ENCODE measurements around the gene PSMD13.
"Not testable (repeated sequence)": the region's sequence is repeated elsewhere in the genome, so short reads cannot be mapped to it uniquely, and the experiment has no call there.

Gene PSMD13

GRCh38 chr11:259413-259812 is 22.6 kb downstream of the PSMD13 start:
- TF ChIP-seq CTCF (conservative IDR thresholded peaks at IDR 0.05; ENCODE audit: low read depth, low read length), result no peak
- H3K4me3 ChIP-seq (ENCODE audit: low read length), result no peak overlapping the region
- DNase-seq (ENCODE audit: low read depth), result no peak

DNA sequence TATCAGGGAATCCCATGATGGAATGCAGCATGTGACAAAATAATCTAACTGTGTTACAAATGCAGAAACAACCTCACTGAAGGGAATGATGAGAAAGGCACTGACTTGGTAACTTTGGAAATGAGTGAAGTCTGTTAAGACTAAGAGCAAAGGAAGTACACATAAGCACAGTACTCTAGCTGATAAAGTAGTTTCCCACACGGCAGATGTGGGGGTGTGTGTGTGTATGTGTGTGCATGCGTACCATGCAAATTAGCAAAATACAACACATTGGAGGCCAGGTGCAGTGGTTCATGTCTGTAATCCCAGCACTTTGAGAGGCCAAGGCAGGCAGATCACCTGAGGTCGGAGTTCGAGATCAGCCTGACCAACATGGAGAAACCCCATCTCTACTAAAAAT is 24.8 kb downstream of the PSMD13 start:
- DNase-seq (ENCODE audit: low read depth), result no peak
- H3K4me3 ChIP-seq (ENCODE audit: low read length), result no peak overlapping the region
- TF ChIP-seq CTCF (conservative IDR thresholded peaks at IDR 0.05; ENCODE audit: low read depth, low read length), result no peak

DNA sequence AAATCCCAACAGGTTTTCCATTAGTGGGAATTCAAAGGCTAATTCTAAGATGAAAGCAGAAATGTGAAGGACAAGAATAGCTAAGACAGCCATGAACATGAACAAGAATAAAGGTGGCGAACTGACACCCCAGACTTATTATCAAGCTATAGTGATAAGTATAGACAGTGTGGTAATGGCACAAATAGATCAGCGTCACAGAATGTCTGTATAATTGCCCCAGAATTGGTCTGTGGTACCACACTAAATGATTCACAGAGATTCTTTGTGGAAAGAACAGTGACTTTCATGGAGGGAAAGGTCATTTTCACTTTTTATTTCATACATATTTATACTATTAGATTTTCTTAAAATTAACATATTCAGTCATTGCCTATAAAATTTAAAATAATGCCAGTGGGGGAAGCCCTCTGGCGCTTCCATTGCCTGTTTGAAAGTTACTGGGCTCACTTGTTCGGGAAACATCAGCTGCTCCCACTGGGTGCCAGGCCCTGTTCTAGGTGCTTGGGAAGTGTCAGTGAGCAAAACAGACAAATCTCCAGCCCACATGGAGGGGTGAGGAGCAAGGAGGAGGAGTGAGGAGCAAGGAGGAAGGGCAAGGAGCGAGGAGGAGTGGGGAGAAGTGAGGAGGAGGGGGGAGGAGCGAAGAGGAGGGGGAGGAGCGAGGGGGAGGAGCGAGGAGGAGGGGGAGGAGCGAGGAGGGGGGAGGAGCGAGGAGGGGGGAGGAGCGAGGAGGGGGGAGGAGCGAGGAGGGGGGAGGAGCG is 30.1 kb downstream of the PSMD13 start:
- no peak overlapping the region for H3K4me3 ChIP-seq (ENCODE audit: low read length)
- TF ChIP-seq CTCF (conservative IDR thresholded peaks at IDR 0.05; ENCODE audit: low read depth, low read length), result no peak
- DNase-seq (ENCODE audit: low read depth), result no peak

GRCh38 chr11:267491-267994 is 30.8 kb downstream of the PSMD13 start:
- no peak overlapping the region for H3K4me3 ChIP-seq (ENCODE audit: low read length)
- TF ChIP-seq CTCF (conservative IDR thresholded peaks at IDR 0.05; ENCODE audit: low read depth, low read length), result no peak
- no peak for DNase-seq (ENCODE audit: low read depth)

GRCh38 chr11:268716-269145 is 32.0 kb downstream of the PSMD13 start:
- not testable (repeated sequence) for DNase-seq (ENCODE audit: low read depth)
- H3K4me3 ChIP-seq (ENCODE audit: low read length), result peak overlapping the region; percentile 39

DNA sequence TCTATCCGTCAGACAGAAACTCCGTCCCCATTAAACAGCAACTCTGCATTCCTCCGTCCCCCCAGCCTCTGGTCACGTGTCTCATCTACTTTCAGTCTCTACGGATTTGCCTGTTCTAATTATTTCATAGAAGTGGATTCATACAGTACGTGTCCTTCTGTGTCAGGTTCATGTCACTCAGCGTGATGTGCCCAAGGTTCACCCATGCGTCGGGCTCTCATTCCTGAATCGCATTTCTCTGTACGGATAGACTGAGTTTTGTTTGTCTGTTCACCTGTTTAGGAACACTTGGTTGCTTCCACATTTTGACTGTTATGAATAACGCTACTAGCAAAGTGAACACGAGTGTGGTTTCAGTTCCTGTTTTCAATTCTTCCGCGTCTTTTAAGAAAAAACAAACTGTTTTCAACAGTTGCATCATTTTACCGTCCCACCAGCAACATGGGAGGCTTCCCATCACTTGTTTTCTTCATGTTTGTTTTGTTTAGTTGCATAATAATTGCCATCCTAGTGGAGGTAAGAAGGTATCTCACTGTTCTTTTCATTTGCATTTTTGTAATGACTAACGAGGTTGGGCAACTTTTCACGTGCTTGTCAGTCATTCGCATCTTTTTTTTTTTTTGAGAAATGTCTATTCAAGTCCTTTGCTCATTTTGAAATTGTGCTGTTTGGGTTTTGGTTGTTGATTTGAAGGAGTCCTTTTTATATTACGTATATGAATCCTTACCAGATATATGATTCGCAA is 32.5 kb downstream of the PSMD13 start:
- H3K4me3 ChIP-seq (ENCODE audit: low read length), result peak overlapping the region; percentile 39
- no peak for DNase-seq (ENCODE audit: low read depth)
- TF ChIP-seq CTCF (conservative IDR thresholded peaks at IDR 0.05; ENCODE audit: low read depth, low read length), result no peak

More at GRCh38 chr11:268716-269145, 32.0 kb downstream of the PSMD13 start:
- TF ChIP-seq CTCF (conservative IDR thresholded peaks at IDR 0.05; ENCODE audit: low read depth, low read length), result peak; percentile 42

All from retinal pigment epithelial cell (primary cell).